ENCODE data around the gene SHANK3.

- TF ChIP-seq EZH2 (IDR thresholded peaks at IDR 0.05; ENCODE audit: insufficient read depth, low read length) (no peak), CTCF (IDR thresholded peaks at IDR 0.05; ENCODE audit: insufficient read depth, low read depth, low read length) (no peak)
Observed at GRCh38 chr22:50672471-50673230, at the start of gene SHANK3.
